ENCODE results near the gene FAM83G. TPM values are rescaled to one million over a fixed set of nuclear protein-coding genes. Genes with fewer than 3 reads are reported as not detected.
"Not testable (repeated sequence)": the region's sequence is repeated elsewhere in the genome, so short reads cannot be mapped to it uniquely, and the experiment has no call there.

The FAM83G gene
- total RNA-seq (2014; rRNA removed; shearing (Covaris generic)) (5.0 and 15.3 TPM in 2 replicates), total RNA-seq (2022) (9.1 and 10.4 TPM in 2 replicates), Bru-seq, nascent RNA (percentile 49 among the genes with signal in this experiment), BruChase-seq, experiment 1, labeled RNA remaining after a 6-hour chase (percentile 45 among the genes with signal in this experiment), BruChase-seq, experiment 2, labeled RNA remaining after a 2-hour chase (percentile 51 among the genes with signal in this experiment)
- long read RNA-seq, full-length matches to known transcripts, result 5 of 21 reads
- long read RNA-seq, partial matches to known transcripts, result 6 of 21 reads
- long read RNA-seq, other reads (novel, unspliced or antisense), result 10 of 21 reads

- TF ChIP-seq CTCF (conservative IDR thresholded peaks at IDR 0.05; ENCODE audit: low read length) (no peak), EZH2phosphoT487 (IDR thresholded peaks at IDR 0.05; ENCODE audit: borderline replicate concordance, low read depth, low read length) (no peak)
- POLR2A ChIA-PET, result interaction anchor here (0.5 kb wide), 1 partner anchor 62 kb away, joined by 5 read pairs; no protein-coding TSS in a partner anchor
- Histone ChIP-seq H3K27ac (ENCODE audit: low read depth, low read length, poor library complexity, severe bottlenecking) (no peak within 1 kb of the TSS), H3K36me3 (ENCODE audit: insufficient read depth, low read length) (no peaks in the 10 kb centered on the region), H2AFZ (ENCODE audit: low read length) (peak within 1 kb of the TSS; percentile 59; the same call in 1 of the 2 replicates), H3K4me1 (ENCODE audit: insufficient read depth, low read length, poor library complexity, severe bottlenecking) (peaks cover 35% of the 10 kb centered on the region), H3K4me2 (ENCODE audit: low read length) (peak within 1 kb of the TSS; percentile 90), H4K20me1 (ENCODE audit: insufficient read depth, low read length) (no peaks in the 10 kb centered on the region), H3K4me3 (ENCODE audit: low read depth, low read length, poor library complexity, severe bottlenecking) (peak within 1 kb of the TSS; percentile 71), H3K79me2 (ENCODE audit: insufficient read depth, low read depth, low read length) (no peaks in the 10 kb centered on the region), H3K9me2 (ENCODE audit: insufficient read depth, low read length) (no peaks in the 10 kb centered on the region), H3K9me3 (ENCODE audit: low read length) (peaks cover 6% of the 10 kb centered on the region; the same call in 1 of the 2 replicates)
- BruUV-seq (replicated peaks), result no TSS peak
- CTCF ChIA-PET (ENCODE audit: unreplicated experiment), result no interaction called here
- peak; percentile 58 for DNase-seq (ENCODE audit: low spot score)
- intact Hi-C loops (cut with micrococcal nuclease; ENCODE audit: unreplicated experiment), result loop anchor here (10.0 kb wide), 1 partner anchor 70 kb away; no protein-coding TSS in a partner anchor
Observed at GRCh38 chr17:19004421-19005136, at the start of gene FAM83G. Gene FAM83G (minus strand): TSS chr17:19004764. CDS start chr17:19004041, 723 bp downstream.

- H4K20me1 ChIP-seq (ENCODE audit: insufficient read depth, low read length); H3K4me1 ChIP-seq (ENCODE audit: insufficient read depth, low read length, poor library complexity, severe bottlenecking); H3K79me2 ChIP-seq (ENCODE audit: insufficient read depth, low read depth, low read length); H3K9me3 ChIP-seq (ENCODE audit: low read length); H3K9me2 ChIP-seq (ENCODE audit: insufficient read depth, low read length); intact Hi-C loops (cut with micrococcal nuclease; ENCODE audit: unreplicated experiment); POLR2A ChIA-PET; CTCF ChIA-PET (ENCODE audit: unreplicated experiment); H3K4me3 ChIP-seq (ENCODE audit: low read depth, low read length, poor library complexity, severe bottlenecking); H2AFZ ChIP-seq (ENCODE audit: low read length); H3K36me3 ChIP-seq (ENCODE audit: insufficient read depth, low read length); DNase-seq (ENCODE audit: low spot score); BruUV-seq (replicated peaks): not testable (repeated sequence)
- Histone ChIP-seq H3K4me2 (ENCODE audit: low read length) (peak overlapping the region; percentile 42; the same call in 1 of the 2 replicates), H3K27ac (ENCODE audit: low read depth, low read length, poor library complexity, severe bottlenecking) (peak overlapping the region; percentile 70)
Observed at GRCh38 chr17:19048826-19049225, 44.3 kb upstream of the FAM83G start.

- H3K4me3 ChIP-seq (ENCODE audit: low read depth, low read length, poor library complexity, severe bottlenecking); H3K9me3 ChIP-seq (ENCODE audit: low read length); POLR2A ChIA-PET; CTCF ChIA-PET (ENCODE audit: unreplicated experiment); H4K20me1 ChIP-seq (ENCODE audit: insufficient read depth, low read length); BruUV-seq (replicated peaks); H2AFZ ChIP-seq (ENCODE audit: low read length); H3K36me3 ChIP-seq (ENCODE audit: insufficient read depth, low read length); H3K4me1 ChIP-seq (ENCODE audit: insufficient read depth, low read length, poor library complexity, severe bottlenecking); H3K79me2 ChIP-seq (ENCODE audit: insufficient read depth, low read depth, low read length); DNase-seq (ENCODE audit: low spot score); H3K4me2 ChIP-seq (ENCODE audit: low read length); H3K9me2 ChIP-seq (ENCODE audit: insufficient read depth, low read length); intact Hi-C loops (cut with micrococcal nuclease; ENCODE audit: unreplicated experiment): not testable (repeated sequence)
- H3K27ac ChIP-seq (ENCODE audit: low read depth, low read length, poor library complexity, severe bottlenecking), result peak overlapping the region; percentile 55
Observed at GRCh38 chr17:19047510-19047909, 42.9 kb upstream of the FAM83G start.

- H3K9me3 ChIP-seq (ENCODE audit: low read length); intact Hi-C loops (cut with micrococcal nuclease; ENCODE audit: unreplicated experiment); CTCF ChIA-PET (ENCODE audit: unreplicated experiment); DNase-seq (ENCODE audit: low spot score); H3K79me2 ChIP-seq (ENCODE audit: insufficient read depth, low read depth, low read length); H3K36me3 ChIP-seq (ENCODE audit: insufficient read depth, low read length); BruUV-seq (replicated peaks); H3K9me2 ChIP-seq (ENCODE audit: insufficient read depth, low read length); POLR2A ChIA-PET; H4K20me1 ChIP-seq (ENCODE audit: insufficient read depth, low read length); H2AFZ ChIP-seq (ENCODE audit: low read length); H3K4me1 ChIP-seq (ENCODE audit: insufficient read depth, low read length, poor library complexity, severe bottlenecking): not testable (repeated sequence)
- Histone ChIP-seq H3K4me2 (ENCODE audit: low read length) (peak within 1 kb of the TSS; percentile 55; the same call in 1 of the 2 replicates), H3K27ac (ENCODE audit: low read depth, low read length, poor library complexity, severe bottlenecking) (peak within 1 kb of the TSS; percentile 58), H3K4me3 (ENCODE audit: low read depth, low read length, poor library complexity, severe bottlenecking) (peak within 1 kb of the TSS; percentile 66)
Observed at GRCh38 chr17:19046782-19047375, 42.3 kb upstream of the FAM83G start, which contains the start of gene GRAP. Gene GRAP (minus strand): TSS chr17:19046957. CDS start chr17:19046926, 31 bp downstream.

- H3K27ac ChIP-seq (ENCODE audit: low read depth, low read length, poor library complexity, severe bottlenecking); H3K36me3 ChIP-seq (ENCODE audit: insufficient read depth, low read length); BruUV-seq (replicated peaks); POLR2A ChIA-PET; DNase-seq (ENCODE audit: low spot score); CTCF ChIA-PET (ENCODE audit: unreplicated experiment); H3K9me2 ChIP-seq (ENCODE audit: insufficient read depth, low read length); intact Hi-C loops (cut with micrococcal nuclease; ENCODE audit: unreplicated experiment); H3K4me1 ChIP-seq (ENCODE audit: insufficient read depth, low read length, poor library complexity, severe bottlenecking); H3K4me2 ChIP-seq (ENCODE audit: low read length); H3K9me3 ChIP-seq (ENCODE audit: low read length); H4K20me1 ChIP-seq (ENCODE audit: insufficient read depth, low read length); H2AFZ ChIP-seq (ENCODE audit: low read length); H3K4me3 ChIP-seq (ENCODE audit: low read depth, low read length, poor library complexity, severe bottlenecking); H3K79me2 ChIP-seq (ENCODE audit: insufficient read depth, low read depth, low read length): not testable (repeated sequence)
Observed at GRCh38 chr17:19044643-19045042, 40.1 kb upstream of the FAM83G start.
